Measurements from ENCODE around the gene DENND1B. TPM values are rescaled to one million over a fixed set of nuclear protein-coding genes. Genes with fewer than 3 reads are reported as not detected.

The DENND1B gene
- total and polyA plus RNA-seq, 9 of the 15 experiments (the other 6 are each of a cell fraction or from before 2014, with no cell fraction given), result 2.1 to 12.1 (median 7.5) TPM

DNA sequence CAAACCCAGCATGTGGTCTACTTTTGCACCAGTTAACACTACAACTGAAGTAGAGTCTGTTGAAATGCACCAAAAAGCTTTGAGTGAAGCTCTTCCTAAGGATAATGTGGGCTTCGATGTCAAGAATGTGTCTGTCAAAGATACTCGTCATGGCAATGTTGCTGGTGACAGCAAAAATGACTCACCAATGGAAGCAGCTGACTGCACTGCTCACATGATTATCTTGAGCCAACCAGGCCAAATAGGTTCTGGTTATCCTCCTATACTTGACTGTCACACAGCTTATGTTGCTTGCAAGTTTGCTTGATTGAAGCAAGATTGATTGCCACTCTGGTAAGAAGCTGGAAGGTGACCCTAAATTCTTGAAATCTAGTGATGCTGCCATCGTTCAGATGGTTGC is 85.2 kb downstream of the DENND1B start (continued):
- TF ChIP-seq, protein P1, sequence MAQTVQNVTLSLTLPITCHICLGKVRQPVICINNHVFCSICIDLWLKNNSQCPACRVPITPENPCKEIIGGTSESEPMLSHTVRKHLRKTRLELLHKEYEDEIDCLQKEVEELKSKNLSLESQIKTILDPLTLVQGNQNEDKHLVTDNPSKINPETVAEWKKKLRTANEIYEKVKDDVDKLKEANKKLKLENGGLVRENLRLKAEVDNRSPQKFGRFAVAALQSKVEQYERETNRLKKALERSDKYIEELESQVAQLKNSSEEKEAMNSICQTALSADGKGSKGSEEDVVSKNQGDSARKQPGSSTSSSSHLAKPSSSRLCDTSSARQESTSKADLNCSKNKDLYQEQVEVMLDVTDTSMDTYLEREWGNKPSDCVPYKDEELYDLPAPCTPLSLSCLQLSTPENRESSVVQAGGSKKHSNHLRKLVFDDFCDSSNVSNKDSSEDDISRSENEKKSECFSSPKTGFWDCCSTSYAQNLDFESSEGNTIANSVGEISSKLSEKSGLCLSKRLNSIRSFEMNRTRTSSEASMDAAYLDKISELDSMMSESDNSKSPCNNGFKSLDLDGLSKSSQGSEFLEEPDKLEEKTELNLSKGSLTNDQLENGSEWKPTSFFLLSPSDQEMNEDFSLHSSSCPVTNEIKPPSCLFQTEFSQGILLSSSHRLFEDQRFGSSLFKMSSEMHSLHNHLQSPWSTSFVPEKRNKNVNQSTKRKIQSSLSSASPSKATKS (CRISPR knock-in tag; IDR thresholded peaks at IDR 0.05), result no peak
- TF ChIP-seq RFX1 (IDR thresholded peaks at IDR 0.05) (peak; percentile 58), ZKSCAN1 (IDR thresholded peaks at IDR 0.05; ENCODE audit: low read depth, low read length) (no peak), TEAD4 (IDR thresholded peaks at IDR 0.05; ENCODE audit: low read length) (peak; percentile 29; the same call in 1 of the 2 replicates), TEAD4 (CRISPR knock-in tag; IDR thresholded peaks at IDR 0.05; ENCODE audit: borderline replicate concordance) (no peak), POLR3A (IDR thresholded peaks at IDR 0.05; ENCODE audit: borderline replicate concordance, extremely low read depth, insufficient read depth, insufficient read length) (no peak), U2AF2 (optimal IDR thresholded peaks at IDR 0.05; ENCODE audit: low read depth, low read length) (no peak), JUN (IDR thresholded peaks at IDR 0.05; ENCODE audit: borderline replicate concordance, low read depth, low read length) (peak; percentile 14; the same call in 1 of the 2 replicates), JUN (CRISPR knock-in tag; IDR thresholded peaks at IDR 0.05; ENCODE audit: borderline replicate concordance) (no peak), NR2F6 (CRISPR knock-in tag; IDR thresholded peaks at IDR 0.05) (no peak)
- TF ChIP-seq, protein P2, sequence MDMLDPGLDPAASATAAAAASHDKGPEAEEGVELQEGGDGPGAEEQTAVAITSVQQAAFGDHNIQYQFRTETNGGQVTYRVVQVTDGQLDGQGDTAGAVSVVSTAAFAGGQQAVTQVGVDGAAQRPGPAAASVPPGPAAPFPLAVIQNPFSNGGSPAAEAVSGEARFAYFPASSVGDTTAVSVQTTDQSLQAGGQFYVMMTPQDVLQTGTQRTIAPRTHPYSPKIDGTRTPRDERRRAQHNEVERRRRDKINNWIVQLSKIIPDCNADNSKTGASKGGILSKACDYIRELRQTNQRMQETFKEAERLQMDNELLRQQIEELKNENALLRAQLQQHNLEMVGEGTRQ (CRISPR knock-in tag; IDR thresholded peaks at IDR 0.05), result peak; percentile 53; the same call in 1 of the 2 replicates
- TF ChIP-seq, protein P3, sequence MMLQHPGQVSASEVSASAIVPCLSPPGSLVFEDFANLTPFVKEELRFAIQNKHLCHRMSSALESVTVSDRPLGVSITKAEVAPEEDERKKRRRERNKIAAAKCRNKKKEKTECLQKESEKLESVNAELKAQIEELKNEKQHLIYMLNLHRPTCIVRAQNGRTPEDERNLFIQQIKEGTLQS (IDR thresholded peaks at IDR 0.05), result peak; percentile 78
- TF ChIP-seq, protein P3 (CRISPR knock-in tag; conservative IDR thresholded peaks at IDR 0.05), result 0 out of 2 replicates have a peak, but pooled peaks have one; percentile 43
- TF ChIP-seq, protein P4, sequence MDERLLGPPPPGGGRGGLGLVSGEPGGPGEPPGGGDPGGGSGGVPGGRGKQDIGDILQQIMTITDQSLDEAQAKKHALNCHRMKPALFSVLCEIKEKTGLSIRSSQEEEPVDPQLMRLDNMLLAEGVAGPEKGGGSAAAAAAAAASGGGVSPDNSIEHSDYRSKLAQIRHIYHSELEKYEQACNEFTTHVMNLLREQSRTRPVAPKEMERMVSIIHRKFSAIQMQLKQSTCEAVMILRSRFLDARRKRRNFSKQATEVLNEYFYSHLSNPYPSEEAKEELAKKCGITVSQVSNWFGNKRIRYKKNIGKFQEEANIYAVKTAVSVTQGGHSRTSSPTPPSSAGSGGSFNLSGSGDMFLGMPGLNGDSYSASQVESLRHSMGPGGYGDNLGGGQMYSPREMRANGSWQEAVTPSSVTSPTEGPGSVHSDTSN (CRISPR knock-in tag; IDR thresholded peaks at IDR 0.05; ENCODE audit: low read depth), result no peak
- TF ChIP-seq, protein P4 (tag; conservative IDR thresholded peaks at IDR 0.05; ENCODE audit: low read depth), result 0 out of 2 replicates have a peak, but pooled peaks have one; percentile 38
